Smooth muscle cell (in vitro differentiated cells): ENCODE measurements around the gene SOX5. TPM values are rescaled to one million over a fixed set of nuclear protein-coding genes. Genes with fewer than 3 reads are reported as not detected.

Experiments
- DNase-seq: peaks from one replicate; lab custom pipeline; 2025; ENCODE audit not compliant: unreplicated experiment; lab: John Stamatoyannopoulos, UW
- H2AFZ ChIP-seq: fragments of 200-600 bp; sonication (generic); 2 replicates; pipeline ENCODE4 v1.6.0; 2016; ENCODE audit warnings: antibody characterized with exemption, low read depth, mild to moderate bottlenecking
- H3F3A ChIP-seq: fragments of 200-600 bp; sonication (generic); 2 replicates; pipeline ENCODE4 v1.6.0; 2017; ENCODE audit warnings: antibody characterized with exemption, low read depth
- H3K27ac ChIP-seq: fragments of 200-600 bp; sonication (generic); 2 replicates; pipeline ENCODE4 v1.5.1; 2016; ENCODE audit warnings: low read depth, mild to moderate bottlenecking
- H3K27me3 ChIP-seq: fragments of 200-600 bp; sonication (generic); 2 replicates; pipeline ENCODE4 v1.6.1; 2016; ENCODE audit warnings: low read depth, mild to moderate bottlenecking
- H3K36me3 ChIP-seq: fragments of 200-600 bp; sonication (generic); 2 replicates; pipeline ENCODE4 v1.5.1; 2016; ENCODE audit warnings: low read depth
- H3K4me1 ChIP-seq: fragments of 200-600 bp; sonication (generic); 2 replicates; pipeline ENCODE4 v1.5.1; 2016; ENCODE audit warnings: low read depth
- H3K4me2 ChIP-seq: fragments of 200-600 bp; sonication (generic); 2 replicates; pipeline ENCODE4 v1.6.0; 2016; ENCODE audit warnings: mild to moderate bottlenecking
- H3K4me3 ChIP-seq: fragments of 200-600 bp; sonication (generic); 2 replicates; pipeline ENCODE4 v1.5.1; 2016; ENCODE audit warnings: mild to moderate bottlenecking
- H3K79me2 ChIP-seq: fragments of 200-600 bp; sonication (generic); 2 replicates; pipeline ENCODE4 v1.6.0; 2016; ENCODE audit warnings: low read depth, mild to moderate bottlenecking
- H3K9ac ChIP-seq: fragments of 200-600 bp; sonication (generic); 2 replicates; pipeline ENCODE4 v1.6.0; 2016; ENCODE audit warnings: low read depth
- H3K9me3 ChIP-seq: fragments of 200-600 bp; sonication (generic); replicated peaks from 2 replicates; pipeline ENCODE4 v1.5.1; 2016; ENCODE audit warnings: low read depth
- H4K20me1 ChIP-seq: fragments of 200-600 bp; sonication (generic); 2 replicates; pipeline ENCODE4 v1.6.0; 2016; ENCODE audit warnings: low read depth
- CTCF ChIP-seq: fragments of 200-600 bp; sonication (generic); IDR thresholded peaks from 2 replicates; pipeline ENCODE4 v1.5.1; 2017; ENCODE audit warnings: borderline replicate concordance, mild to moderate bottlenecking, antibody characterized with exemption; ENCODE audit not compliant: insufficient read depth, poor library complexity, severe bottlenecking
- WGBS: methylation state at CpG from one replicate; pipeline ENCODE4 v1.1.7; 2016; ENCODE audit warnings: low lambda C conversion rate; 5-methylcytosine and 5-hydroxymethylcytosine counted together
- polyA plus RNA-seq: library from polyadenylated mRNA; unstranded; fragments of >200 nt; fragmentation: Nextera tagmentation; extraction: Ambion mirVana; gene quantifications from 2 replicates; pipeline ENCODE4 v1.2.1, GENCODE V29; 2016
- total RNA-seq: library from RNA; depleted of rRNA; stranded (reverse); fragments of >200 nt; gene quantifications from 2 replicates; pipeline ENCODE4 v1.2.3, GENCODE V29; 2014

Gene SOX5
- total and polyA plus RNA-seq, 2 experiments from 2014 or later = 22.3 to 47.8 TPM

DNA sequence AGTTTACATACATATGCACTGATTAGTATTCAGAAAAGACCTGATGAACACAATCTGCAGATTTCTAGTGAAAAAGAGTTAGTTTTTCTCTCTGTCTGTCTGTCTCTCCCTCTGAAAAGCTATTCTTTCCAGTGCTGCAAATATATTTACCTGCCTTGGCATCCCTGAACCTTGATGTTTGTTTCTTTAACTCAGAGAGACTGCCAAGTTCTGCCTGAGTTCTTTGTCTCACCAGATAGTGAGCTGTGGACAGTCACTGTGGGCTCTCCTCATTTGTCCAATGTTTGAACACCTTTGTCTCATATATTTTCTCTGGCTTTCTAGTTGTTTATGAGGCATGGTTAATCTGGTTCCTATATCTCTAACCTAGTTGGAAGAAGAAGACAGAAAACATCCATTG is 250.4 kb downstream of the SOX5 start:
- Histone ChIP-seq H3K4me2 (no peak overlapping the region), H2AFZ (no peak overlapping the region), H3K9ac (no peak overlapping the region), H3K27ac (no peak overlapping the region), H4K20me1 (peaks cover 4% of the 10 kb centered on the region), H3K9me3 (no peaks in the 10 kb centered on the region), H3F3A (no peaks in the 10 kb centered on the region), H3K4me3 (no peak overlapping the region), H3K36me3 (peaks cover 20% of the 10 kb centered on the region), H3K4me1 (peaks cover 8% of the 10 kb centered on the region), H3K79me2 (no peaks in the 10 kb centered on the region), H3K27me3 (no peaks in the 10 kb centered on the region)
- no peak for DNase-seq
- TF ChIP-seq CTCF = no peak

DNA sequence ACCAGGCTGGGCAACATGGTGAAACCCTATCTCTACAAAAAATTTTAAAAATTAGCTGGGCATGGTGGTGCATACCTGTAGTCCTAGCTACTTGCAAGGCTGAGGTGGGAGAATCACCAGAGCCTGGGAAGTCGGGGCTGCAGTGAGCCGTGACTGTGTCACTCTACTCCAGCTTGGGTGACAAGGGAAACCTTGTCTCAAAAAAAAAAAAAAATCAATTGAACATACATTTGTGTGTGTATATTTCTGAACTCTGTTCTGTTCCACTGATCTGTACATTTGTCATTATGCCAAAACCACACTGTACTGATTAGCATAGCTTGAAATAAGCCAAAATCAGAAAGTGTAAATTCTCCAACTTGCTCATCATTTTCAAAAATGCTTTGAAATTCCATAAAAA is 254.6 kb downstream of the SOX5 start:
- H3K9ac ChIP-seq = no peak overlapping the region
- TF ChIP-seq CTCF = no peak
- no peaks in the 10 kb centered on the region for H3K9me3 ChIP-seq
- WGBS = 100% methylated on average over 2 of the region's 2 CpGs
- no peak overlapping the region for H3K27ac ChIP-seq
- H3K36me3 ChIP-seq = peaks cover 20% of the 10 kb centered on the region
- H4K20me1 ChIP-seq = no peaks in the 10 kb centered on the region
- no peaks in the 10 kb centered on the region for H3K79me2 ChIP-seq
- H3K4me2 ChIP-seq = no peak overlapping the region
- H3K4me3 ChIP-seq = no peak overlapping the region
- H2AFZ ChIP-seq = no peak overlapping the region
- DNase-seq = no peak
- peaks cover 7% of the 10 kb centered on the region for H3K4me1 ChIP-seq
- H3K27me3 ChIP-seq = no peaks in the 10 kb centered on the region
- H3F3A ChIP-seq = no peaks in the 10 kb centered on the region

DNA sequence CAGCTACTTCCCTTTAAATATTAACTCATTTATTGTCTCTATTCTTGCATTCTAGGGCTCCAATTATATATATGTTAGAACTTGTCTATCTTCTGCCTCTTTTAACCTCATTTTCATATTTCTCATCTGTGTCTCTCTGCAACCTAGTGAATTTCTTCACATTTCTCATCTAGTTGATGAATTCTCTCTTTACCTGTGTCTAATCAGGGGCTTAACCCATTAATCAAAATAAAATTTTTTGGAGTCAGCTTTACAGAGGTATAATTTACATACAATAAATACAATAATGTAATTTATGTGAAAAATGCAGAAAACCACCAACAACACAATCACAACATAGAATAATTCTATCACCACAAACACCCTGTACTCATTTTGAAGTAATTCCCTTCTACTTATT is 255.2 kb downstream of the SOX5 start:
- H3K27ac ChIP-seq = no peak overlapping the region
- H3K4me2 ChIP-seq = no peak overlapping the region
- H3K36me3 ChIP-seq = peaks cover 20% of the 10 kb centered on the region
- H3K9me3 ChIP-seq = no peaks in the 10 kb centered on the region
- H3K27me3 ChIP-seq = no peaks in the 10 kb centered on the region
- TF ChIP-seq CTCF = no peak
- no peaks in the 10 kb centered on the region for H3F3A ChIP-seq
- DNase-seq = no peak
- no peaks in the 10 kb centered on the region for H4K20me1 ChIP-seq
- H3K4me3 ChIP-seq = no peak overlapping the region
- peaks cover 13% of the 10 kb centered on the region for H3K4me1 ChIP-seq
- no peak overlapping the region for H3K9ac ChIP-seq
- H2AFZ ChIP-seq = no peak overlapping the region
- H3K79me2 ChIP-seq = no peaks in the 10 kb centered on the region

DNA sequence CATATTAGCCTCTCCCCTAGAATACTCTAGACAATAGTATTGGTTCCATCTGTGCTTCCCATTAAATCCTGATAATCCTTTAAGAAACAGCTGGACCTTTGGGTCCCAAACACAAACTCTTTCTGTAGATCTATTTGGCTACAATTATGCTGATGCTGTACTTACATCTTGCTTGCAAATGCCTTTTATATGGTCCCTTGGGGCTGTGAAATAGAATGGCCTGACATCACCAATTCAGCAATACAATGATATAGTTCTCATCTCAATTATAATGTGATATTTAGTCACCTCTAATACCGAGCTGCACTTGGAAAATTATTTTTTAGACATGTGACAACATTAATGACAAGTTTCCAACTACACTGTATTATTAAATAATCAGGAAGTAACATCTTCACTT is 261.5 kb downstream of the SOX5 start:
- H3K36me3 ChIP-seq = no peaks in the 10 kb centered on the region
- no peak overlapping the region for H2AFZ ChIP-seq
- peaks cover 47% of the 10 kb centered on the region for H3K4me1 ChIP-seq
- no peak overlapping the region for H3K4me3 ChIP-seq
- no peak for TF ChIP-seq CTCF
- no peaks in the 10 kb centered on the region for H3K79me2 ChIP-seq
- H3K4me2 ChIP-seq = no peak overlapping the region
- WGBS = 92% methylated on average over 1 of the region's 1 CpG
- H3K9me3 ChIP-seq = no peaks in the 10 kb centered on the region
- no peaks in the 10 kb centered on the region for H3K27me3 ChIP-seq
- no peak overlapping the region for H3K9ac ChIP-seq
- no peak for DNase-seq
- H3F3A ChIP-seq = no peaks in the 10 kb centered on the region
- no peaks in the 10 kb centered on the region for H4K20me1 ChIP-seq
- H3K27ac ChIP-seq = no peak overlapping the region
